Right lobe of liver (tissue), 4 donors: ENCODE measurements around the gene SDC4.

Experiments
- CTCF ChIP-seq, 4 donors: fragments of 200-600 bp in 3 of 4; fragments of 450-650 bp in 1 of 4; IDR thresholded peaks; one replicate each; pipeline versions ENCODE4 v1.5.1 to v1.8.0; 2016 to 2022; ENCODE audit warnings: antibody characterized with exemption in 4 of 4, mild to moderate bottlenecking in 2 of 4
- POLR2A ChIP-seq: fragments of 450-650 bp; IDR thresholded peaks from one replicate; pipeline ENCODE4 v1.6.1; 2017; ENCODE audit warnings: antibody characterized with exemption, mild to moderate bottlenecking
- donor health status: DM: no; HTN: no; CAD: no.
- donor health status: DM: no; HTN: no; CAD: no.
- donor health status: DM: no; HTN: yes; CAD: no.

DNA sequence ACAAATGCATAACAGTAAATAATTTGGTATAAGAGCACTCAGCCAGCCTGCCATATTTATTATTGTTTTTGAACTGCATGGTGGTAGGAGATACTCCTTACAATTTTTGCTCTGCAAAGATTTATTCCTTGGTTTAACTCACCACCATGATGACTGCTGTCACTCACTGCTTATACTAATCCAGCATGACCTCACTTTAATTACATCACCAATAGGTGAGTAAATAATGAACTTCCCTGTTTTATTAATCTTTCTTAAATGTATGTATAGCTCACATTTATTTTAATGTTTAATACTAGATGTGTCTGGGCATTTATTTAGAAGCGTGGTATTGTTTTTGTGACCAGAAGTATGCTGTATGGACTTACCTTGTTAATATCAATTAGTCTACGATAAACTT is 42.7 kb upstream of the SDC4 start:
- no peak for TF ChIP-seq CTCF (IDR thresholded peaks at IDR 0.05)
- no peak for TF ChIP-seq POLR2A
